8988T (cell line): Measurements from ENCODE around the gene DENND5A.
"Not testable (repeated sequence)": the region's sequence is repeated elsewhere in the genome, so short reads cannot be mapped to it uniquely, and the experiment has no call there.

Experiments used
- DNase-seq: peaks from one replicate; pipeline ENCODE4 v3.0.0; 2011

DENND5A gene

DNA sequence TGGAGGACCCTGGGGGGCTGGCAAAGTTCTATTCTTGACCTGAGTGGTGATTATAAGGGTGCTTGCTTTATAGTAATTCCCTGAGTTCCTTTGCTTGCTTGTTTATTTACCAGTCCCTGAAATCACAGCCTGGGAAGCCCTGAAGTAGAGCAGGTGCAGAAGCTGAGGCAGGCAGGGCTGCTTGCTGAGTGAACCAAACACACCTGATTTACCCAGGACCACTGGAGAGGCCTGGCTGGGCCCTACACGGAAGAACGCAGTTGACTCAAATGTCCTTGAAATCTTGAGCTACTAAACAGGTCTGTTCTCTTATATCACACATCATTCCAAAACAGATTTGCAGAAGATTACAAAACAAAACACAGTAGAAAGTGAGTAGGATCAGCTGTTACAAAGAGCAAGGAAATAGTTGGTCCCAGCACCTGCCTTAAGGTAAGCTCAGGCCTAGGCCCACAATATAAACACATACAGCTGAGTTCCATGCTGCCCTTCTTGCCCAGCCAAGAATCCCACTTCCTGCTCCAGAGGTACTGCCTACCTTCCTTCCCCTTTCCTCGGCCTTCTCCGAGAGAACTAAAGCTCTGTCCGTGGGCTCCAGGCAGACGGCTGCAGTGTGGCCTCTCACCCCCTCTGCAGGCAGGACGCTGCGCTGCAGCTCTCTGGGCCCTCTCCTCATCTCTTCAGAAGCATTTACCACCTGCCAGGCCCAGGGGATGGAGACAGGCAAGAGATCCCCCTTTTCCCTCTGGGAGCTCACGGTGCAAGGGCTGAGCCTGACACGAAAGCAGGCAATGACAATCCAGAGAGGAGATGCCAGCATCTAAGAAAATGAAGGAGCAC is 127.6 kb downstream of the DENND5A start:
- peak; percentile 50 for DNase-seq

DNA sequence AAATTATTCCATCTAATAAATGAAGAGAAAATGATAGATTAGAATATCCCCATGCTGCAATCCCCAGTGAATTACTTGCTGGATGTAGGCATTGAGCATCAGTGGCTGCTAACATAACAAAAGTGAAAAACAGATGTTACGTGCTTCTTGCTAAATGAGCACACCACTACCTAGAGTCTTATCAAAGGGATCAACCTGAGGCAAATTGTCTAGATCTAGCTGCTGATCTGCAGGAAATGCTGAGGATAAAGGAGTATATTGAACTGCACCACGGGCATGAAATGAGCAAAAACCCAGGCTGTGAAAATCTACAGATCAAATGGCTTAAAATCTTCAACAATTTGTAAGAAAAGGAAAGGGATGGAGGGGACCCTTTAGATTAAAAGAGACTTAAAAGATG is 128.4 kb downstream of the DENND5A start:
- DNase-seq, result no peak

DNA sequence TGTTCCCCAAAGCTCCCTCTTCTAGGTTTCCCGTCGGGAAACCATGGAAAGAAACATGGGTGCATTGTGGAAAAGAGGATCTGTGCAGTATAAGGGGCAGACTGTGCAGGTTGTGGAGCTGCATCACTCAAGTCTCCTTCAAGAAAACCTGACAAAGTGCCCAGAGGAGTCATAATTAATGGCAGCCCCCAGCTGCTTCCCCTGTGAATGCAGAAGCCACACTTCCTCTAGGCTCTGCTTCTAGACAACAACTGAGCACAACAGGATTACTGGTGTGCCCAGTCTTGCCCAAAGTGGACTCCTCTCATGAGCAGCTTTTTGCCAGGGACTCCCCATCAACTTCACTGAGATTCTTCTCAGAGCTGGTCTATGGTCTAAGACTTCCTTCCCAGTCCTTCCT is 131.2 kb downstream of the DENND5A start:
- no peak for DNase-seq

DNA sequence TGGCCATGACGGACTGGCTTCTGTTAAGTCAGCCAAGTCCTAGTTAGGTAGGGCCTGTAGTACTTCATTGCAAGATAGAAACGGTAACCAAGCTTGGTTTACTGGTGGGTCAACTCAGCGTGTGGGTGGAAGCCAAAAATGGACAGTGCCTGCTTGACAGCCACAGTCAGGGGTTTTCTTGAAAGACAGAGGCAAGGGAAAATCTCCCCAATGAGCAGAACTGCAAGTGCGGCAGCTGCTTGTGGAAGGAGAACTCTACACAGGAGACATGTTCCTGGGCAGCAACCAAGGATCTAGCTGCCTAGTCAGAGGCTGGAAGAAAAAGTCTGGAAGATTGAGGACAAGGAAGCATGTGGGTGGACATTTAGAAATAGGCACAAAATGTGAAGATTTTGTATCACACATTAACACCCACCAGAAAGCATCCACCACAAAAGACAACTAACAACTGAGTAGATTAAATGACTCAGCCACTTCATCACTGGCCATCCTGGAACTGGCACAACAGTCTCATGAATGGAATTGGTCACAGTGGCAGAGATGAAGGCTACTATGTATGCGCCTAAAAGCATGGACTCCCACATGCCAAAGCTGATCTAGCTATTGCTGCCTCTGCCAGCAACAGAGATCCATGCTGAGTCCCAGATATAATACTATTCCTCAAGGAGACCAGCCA is 132.8 kb downstream of the DENND5A start:
- DNase-seq, result no peak

DNA sequence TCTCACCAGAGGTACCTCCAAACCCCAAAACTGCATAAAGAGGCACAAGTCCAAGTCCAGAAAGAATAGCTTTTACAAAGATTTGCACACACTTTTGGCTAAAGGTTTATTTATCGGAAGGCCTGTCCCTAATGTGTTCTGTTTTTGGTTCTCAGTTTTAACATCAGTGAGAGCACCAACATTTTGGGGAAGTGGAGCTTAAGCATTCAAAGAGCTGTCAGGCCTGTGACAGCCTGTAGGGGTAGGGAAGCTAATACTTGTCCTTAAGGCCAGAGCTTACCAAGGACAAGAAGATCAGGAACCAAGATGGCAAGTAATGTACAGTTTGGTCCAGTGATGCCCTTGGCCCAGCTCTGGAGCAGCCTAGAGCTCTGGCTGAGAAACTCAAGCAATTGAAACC is 134.9 kb downstream of the DENND5A start:
- DNase-seq, result no peak

DNA sequence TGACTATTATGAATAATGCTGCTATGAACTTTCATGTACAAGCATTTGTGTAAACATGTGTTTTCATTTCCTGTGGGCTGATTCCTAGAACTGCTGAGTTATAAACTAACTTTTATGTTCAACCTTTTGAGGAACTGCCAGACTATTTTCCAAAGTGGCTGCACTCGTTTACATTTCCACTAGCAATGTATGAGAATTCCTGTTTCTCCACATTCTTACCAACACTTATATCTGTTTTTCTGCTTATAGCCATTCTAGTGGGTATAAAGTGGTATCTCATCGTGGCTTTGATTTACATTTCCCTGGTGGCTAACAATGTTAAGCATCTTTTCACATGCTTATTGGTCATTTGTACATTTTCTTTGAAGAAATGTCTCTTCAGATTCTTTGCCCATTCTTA is 138.5 kb downstream of the DENND5A start:
- no peak for DNase-seq

DNA sequence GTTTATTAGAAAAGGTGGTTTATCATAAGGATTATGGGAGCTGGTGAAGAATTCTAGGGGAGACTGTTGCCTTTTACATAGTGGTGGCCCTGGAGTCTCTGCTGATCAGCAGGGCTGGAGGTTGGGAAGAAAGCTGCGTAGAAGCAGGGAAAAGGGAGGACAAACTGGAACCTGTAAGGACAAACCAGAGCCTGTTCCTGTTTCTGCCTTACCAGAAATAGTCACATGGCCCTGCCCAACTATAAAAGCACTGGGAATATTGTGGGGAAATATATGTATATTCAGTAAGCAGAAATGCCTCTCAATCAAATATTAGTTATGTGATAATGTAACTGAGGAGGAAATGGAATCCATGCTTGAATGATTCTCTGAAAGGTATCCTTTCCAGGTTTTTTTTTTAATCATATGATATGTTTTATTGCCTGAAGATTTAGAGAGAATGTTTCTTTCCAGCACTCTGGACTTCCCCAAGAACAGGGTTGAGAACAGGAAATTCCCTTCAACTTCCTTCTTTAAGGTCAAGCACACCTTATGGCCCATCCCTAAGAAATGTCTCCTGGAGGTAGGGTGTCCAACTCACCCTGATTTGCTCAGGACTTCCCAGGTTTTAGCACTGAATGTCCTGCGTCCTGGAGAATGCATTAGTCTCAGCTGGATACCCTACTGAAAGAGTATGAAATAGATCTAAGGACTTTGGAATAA is 139.8 kb downstream of the DENND5A start:
- DNase-seq, result no peak

DNA sequence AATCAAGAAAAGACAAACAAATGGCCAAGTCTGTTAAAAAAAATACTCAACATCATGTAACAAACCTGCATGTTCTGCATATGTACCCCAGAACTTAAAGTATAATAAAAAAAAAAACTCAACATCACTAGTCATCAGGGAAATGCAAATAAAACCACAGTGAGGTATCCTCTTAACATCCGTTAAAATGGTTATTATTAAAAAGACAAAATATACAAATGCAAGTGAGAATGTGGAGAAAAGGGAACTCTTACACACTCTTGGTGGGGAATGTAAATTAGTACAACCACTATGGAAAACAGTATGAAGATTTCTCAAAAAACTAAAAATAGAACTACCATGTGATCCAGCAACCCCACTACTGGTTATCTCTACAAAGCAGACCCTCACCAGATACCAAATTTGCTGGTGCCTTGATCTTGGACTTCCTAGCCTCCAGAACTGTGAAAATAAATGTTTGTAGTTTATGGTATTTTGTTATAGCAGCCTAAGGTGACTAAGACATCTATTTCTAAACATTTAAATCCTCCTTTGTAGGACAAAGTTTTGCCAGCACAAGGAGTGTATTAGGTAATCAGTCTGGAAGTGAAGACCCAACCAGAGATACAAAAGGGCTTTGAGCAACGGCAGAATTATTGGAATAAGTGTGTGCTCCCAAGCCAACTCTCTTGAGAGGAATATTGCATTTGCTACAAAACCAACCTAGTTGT is 141.4 kb downstream of the DENND5A start:
- no peak for DNase-seq

DNA sequence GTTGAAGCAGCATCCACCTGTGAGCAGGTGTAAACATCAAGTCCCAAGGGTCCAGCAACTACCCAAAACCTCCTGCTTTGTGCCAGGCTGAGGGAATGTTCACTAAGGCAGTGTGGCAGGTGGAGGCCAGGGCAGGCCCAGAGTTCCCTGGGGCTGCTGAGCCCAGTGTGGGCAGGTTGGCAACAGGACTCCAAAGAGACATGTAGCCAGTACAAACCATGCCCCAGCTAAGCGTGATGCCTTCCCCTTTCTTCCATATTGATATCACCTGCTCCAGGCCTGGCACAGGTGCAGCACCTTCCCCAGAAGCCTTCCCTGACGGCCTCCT is 143.7 kb downstream of the DENND5A start:
- DNase-seq, result no peak

DNA sequence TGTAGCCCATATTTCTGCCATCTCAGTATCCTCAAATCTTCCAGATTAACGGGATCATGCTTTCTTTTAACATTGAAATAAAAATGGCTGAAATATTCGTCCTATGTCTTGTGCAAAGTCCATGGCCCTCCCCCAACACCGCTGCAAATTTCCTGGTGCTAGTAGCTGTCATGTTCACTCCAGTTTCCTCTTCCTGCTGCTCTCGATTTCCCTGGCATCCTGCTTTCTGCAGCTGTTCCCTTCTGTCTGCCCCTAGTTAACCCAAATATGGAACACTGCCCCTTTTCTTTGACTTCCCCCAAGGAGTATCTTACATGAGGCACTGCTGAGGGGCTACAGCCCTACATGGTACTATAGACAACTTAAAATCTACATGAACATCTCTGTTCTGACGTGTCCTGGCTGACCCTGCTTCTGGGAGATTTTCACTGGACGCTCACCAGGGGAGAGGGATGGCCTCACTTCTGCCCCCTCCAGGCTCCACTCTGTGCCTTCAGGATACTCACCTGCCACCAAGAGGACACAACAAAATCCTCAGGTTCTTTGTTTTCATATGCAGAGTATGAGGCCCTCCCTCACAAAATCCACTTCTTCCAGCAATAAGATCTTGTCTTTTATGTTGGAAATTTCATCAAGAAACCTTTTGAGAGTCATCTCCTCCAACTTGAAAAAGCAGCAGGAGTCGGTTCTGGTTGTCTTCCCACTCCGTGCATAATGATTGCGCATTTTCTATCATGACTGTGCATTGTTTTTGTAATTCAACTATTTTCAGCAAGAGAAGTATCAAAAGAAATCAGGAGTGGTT is 144.3 kb downstream of the DENND5A start:
- peak; percentile 51 for DNase-seq

DNA sequence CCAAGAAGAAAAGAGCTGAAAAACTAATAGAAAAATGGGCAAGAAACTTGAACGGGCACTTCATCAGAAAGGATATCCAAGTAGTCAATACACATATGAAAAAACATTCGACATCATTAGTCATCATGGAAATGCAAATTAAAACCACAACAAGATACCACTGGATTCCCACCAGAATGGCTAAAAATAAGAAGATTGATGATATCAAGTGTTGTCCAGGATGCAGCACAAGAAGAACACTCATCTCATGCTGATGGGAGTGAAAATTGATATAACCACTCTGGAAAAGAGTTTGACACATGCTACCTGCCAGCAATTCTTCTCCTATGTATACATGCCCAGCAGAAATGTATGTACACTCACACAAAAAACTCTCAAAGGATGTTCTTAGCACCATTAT is 146.9 kb downstream of the DENND5A start:
- DNase-seq, result no peak

DNA sequence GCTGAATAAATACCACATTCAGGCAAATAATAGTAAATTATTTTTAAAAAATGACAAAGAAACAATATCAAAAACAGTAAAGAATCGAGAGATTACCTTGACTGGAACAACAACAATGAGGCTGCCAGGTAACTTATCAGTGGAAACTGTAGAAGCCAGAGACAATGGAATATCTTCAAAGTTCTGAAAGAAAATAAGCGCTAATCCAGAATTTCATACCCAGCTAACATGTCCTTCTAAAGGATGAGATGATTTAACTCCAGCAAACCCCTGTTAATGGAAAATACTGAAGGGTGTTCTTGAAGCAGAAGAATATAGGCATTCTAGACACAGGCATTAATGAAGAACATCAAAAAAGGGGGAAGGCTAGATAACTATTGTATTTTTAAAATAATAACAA is 153.1 kb downstream of the DENND5A start:
- DNase-seq, result no peak

DNA sequence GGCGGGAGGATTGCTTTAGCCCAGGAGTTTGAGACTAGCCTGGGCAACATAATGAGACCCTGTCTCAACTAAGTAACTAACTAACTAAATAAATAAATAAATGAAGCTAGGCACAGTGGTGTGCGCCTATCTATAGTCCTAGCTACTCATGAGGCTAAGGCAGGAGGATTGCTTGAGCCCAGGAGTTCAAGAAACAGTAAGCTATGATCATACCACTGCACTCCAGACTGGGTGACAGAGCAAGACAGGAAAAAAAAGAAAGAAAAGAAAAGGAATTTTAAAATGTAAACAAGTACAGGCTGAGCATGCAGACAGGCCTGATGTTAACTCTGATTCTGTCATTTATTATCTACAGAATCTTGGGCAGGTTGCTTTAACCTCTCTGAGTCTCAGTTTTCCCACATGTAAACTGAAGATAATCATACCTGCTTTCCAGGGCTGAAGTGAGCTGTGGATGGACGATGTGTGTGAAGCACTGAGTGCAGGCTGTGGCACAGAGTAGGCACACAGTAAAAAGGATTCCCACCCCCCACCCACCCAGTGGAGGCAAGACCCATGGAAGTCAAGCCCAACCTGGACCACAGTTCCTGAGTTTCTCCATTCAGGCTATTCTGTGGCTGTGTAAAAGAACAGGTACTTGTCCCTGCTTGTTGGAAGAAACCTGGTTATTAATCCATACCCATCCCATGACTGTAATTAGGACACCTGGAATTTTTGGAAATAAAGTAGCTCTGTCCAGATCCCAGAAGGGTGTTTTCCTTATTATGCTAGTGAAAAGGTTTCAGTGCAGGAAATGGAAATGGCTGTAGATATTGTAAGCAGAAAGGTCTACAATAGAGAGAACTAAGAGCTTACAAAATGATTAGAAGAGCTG is 155.1 kb downstream of the DENND5A start:
- no peak for DNase-seq

DNA sequence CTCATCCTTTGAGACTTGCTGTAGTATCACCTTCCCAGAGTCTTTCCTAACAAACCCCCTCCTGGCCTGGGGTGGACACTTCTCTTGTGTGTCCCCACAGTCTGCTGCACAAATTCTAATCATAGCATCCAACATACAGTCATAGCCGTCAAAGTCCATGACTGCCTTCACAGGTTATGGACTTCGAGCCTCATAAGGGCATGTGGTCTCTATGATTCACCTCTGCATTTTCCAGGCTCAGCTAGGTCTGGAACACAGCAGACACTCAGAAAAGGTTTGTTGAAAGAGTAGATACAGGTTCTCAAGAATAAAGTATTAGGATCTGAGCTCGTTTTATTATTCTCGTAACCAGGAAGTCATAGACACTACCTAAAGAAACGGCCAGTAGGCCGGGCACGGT is 160.6 kb downstream of the DENND5A start:
- no peak for DNase-seq

DNA sequence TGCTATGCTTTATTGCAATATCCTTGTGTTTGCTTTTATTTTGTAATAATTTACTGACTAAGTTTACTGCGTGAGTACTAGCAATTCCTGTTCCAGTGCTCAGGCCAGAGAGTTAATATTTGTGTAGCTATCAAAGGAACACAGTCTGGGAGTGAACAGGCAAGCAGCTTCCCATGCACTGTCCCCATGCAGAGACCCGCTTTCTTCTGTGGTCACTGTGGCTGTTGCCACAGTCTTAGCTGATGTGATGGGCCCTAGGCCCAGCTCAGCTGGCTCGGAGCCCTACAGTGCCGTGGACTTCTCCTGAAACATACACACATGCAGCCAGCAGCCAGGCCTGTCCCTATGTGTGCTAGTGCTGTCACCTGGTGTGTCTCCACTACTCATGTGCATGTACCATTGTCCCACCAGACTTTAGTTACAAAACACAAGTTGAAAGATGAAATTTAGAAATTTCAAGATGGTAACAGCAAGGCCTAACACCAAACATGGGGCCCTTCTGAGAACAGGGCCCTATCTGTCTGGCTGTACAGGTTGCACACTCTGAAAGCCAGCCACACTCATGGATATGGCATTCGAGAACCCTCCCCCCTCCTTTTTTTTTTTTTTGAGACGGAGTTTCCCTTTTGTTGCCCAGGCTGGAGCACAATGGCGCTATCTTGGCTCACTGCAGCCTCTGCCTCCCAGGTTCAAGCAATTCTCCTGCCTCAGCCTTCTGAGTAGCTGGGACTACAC is 161.4 kb downstream of the DENND5A start:
- DNase-seq, result no peak

DNA sequence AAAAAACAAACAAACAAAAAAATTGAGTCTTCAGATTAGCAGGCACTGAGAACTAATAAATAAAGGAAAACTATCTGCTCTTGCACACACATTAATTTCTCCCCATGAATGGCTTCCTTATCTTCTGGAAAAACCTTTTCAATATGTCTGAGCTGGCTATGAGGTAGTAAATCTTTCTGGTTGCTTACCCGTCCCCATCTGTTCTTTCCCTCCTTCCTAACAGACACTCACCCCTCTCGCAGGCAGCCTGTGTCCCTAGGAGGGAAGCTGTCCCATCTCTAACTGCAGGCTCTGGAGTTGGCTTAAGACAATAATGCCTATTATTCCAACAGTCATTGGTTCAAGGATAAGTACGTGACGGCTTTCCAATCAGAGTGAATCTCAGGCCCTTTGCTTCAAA is 165.5 kb downstream of the DENND5A start:
- DNase-seq, result no peak

DNA sequence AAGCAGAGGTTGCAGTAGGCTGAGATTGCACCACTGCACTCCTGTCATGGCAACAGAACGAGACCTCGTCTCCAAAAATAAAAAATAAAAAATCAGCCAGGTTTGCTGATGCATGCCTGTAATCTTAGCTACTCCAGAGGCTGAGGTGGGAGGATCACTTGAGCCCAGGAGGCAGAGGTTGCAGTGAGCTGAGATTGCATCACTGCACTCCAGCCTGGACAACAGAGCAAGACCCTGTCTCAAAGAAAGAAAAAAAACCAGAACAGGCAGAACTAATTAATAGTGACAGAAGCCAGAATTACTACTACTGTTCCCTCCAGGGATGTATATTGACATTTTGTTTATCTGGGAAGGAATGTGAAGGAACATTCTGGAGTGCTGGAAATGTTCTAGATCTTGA is 166.7 kb downstream of the DENND5A start:
- DNase-seq, result not testable (repeated sequence)

DNA sequence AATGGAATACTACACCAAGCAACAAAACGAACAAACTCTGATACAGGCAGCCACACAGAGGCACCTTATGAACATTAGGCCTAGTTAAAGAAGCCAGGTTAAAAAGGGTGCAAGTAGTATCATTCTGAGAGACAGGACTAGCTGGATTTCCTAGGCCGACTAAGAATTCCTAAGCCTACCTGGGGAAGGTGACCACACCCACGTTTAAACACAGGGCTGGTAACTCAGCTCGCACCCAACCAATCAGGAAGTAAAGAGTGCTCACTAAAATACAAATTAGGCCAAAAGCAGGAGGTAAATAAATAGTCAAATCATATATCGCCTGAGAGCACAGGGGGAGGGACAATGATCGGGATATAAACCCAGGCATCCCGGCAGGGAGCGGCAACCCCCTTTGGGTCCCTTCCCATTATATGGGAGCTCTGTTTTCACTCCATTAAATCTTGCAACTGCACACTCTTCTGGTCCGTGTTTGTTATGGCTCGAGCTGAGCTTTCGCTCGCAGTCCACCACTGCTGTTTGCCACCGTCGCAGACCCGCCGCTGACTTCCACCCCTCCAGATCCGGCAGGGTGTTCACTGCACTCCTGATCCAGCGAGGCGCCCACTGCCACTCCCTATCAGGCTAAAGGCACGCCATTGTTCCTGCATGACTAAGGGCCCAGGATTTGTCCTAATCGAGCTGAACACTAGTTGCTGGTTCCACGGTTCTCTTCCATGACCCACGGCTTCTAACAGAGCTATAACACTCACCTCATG is 167.8 kb downstream of the DENND5A start:
- not testable (repeated sequence) for DNase-seq

DNA sequence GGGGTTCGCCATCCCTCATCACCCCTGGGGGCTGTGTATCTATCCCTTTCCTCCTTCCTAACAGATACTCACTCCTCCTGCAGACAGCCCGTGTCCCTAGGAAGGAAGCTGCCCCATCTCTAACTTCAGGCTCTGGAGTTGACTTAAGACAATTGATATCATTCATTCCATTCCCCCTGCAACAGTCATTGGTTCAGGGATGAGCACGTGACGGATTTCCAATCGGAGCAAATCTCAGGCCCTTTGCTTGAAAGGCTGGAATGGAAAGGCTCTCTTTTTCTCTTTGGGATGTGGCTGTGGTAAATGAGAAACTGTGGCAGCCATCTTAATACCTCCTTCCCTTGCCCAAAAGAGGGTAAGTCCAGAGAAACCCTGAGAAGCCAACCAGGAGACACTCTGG is 168.7 kb downstream of the DENND5A start:
- DNase-seq, result no peak

DNA sequence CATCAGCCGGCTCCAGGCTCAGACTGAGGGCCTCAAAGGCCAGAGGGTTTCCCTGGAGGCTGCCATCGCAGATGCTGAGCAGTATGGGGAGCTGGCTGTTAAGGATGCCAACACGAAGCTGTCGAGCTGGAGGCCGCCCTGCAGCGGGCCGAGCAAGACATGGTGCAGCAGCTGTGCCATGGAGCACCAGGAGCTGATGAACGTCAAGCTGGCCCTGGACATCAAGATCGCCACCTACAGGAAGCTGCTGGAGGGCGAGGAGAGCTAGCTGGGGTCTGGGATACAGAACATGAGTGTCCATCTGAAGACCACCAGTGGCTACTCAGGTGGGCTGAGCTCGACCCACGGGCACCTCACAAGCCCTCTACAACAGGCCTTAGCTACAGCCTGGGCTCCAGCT is 169.7 kb downstream of the DENND5A start:
- DNase-seq, result no peak
